Measurements from ENCODE around the gene SLC5A8.
"Not testable (repeated sequence)": the region's sequence is repeated elsewhere in the genome, so short reads cannot be mapped to it uniquely, and the experiment has no call there.

SLC5A8 gene

DNA sequence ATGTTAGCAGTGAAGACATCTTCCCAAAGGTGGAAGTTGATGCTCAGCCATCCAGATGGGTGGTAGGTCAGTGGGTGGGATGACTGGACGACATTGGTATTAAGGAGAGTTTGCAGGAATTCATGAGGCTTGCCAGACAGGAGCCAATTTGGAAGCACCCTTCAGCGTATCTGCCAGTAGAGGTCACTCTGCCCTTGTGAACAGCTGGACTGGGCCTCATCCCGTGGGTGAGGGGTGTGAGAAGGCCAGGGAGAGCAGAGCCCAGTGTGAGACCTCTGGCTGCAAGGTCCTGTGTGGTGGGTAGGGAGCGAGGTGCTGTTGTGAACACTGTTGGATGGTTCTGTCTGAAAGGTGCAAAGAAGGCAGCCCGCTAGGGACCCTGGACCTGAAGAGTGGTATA is 37.7 kb downstream of the SLC5A8 start:
- DNase-seq (ENCODE audit: low read depth), result peak; percentile 14

- DNase-seq (ENCODE audit: low read depth), result no peak
These were observed 42.0 kb downstream of the SLC5A8 start for GRCh38 chr12:101168001-101168400.

GRCh38 chr12:101166866-101167265 is 43.2 kb downstream of the SLC5A8 start:
- no peak for DNase-seq (ENCODE audit: low read depth)

DNA sequence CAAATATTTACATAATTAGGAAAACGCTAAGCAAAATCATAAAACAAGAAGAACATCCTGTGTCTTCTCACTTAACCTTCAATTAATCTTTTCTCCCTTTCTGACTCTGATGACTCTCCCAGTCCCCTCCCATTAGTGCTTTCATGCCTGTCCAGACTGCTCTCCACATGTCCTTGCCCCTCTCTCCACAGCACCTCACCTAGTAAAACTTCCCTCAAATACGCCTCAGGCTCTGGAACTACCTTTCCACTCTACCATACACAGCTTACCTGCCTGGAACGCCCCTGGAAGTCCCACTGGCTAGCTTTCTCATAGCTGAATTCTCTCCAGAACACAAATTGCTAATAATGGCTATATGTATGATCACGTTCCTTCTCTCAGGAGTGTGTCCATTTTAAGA is 44.7 kb downstream of the SLC5A8 start:
- no peak for DNase-seq (ENCODE audit: low read depth)

DNA sequence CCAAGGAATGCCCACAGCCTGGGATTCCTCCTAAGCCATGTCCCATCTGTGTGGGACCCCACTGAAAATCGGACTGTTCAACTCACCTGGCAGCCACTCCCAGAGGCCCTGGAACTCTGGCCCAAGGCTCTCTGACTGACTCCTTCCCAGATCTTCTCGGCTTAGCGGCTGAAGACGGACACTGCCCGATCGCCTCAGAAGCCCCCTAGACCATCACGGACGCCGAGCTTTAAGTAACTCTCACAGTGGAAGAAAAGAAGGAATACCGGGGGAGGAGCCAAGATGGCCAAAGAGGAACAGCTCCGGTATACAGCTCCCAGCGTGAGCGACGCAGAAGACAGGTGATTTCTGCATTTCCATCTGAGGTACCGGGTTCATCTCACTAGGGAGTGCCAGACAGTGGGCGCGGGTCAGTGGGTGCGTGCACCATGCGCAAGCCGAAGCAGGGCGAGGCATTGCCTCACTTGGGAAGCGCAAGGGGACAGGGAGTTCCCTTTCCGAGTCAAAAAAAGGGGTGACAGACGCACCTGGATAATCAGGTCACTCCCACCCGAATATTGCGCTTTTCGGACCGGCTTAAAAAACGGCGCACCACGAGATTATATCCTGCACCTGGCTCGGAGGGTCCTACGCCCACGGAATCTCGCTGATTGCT is 64.1 kb downstream of the SLC5A8 start:
- not testable (repeated sequence) for DNase-seq (ENCODE audit: low read depth)

- peak; percentile 67 for DNase-seq (ENCODE audit: low read depth)
These were observed 82.4 kb downstream of the SLC5A8 start for GRCh38 chr12:101127521-101128219.

- no peak for DNase-seq (ENCODE audit: low read depth)
These were observed 92.2 kb downstream of the SLC5A8 start for GRCh38 chr12:101117842-101118241.

DNA sequence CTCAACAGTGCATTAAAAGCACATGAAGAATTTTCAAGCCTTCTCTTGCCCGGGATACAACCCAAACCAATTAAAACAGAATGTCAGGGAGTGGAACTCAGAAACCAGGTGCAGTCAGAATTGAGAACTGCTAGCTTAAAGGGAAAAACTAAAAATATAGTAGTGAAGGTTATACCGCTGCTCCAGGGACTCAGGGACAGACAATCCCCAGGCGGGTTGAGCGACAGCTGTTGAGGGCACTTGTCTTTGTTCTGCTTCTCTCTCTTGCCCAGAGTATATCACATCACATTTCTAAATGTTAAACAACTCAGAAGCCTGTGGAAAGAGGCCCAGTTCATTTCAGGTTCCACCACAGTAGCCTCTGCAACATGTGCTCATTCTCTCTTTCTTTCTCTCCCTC is 93.1 kb downstream of the SLC5A8 start:
- DNase-seq (ENCODE audit: low read depth), result no peak

DNA sequence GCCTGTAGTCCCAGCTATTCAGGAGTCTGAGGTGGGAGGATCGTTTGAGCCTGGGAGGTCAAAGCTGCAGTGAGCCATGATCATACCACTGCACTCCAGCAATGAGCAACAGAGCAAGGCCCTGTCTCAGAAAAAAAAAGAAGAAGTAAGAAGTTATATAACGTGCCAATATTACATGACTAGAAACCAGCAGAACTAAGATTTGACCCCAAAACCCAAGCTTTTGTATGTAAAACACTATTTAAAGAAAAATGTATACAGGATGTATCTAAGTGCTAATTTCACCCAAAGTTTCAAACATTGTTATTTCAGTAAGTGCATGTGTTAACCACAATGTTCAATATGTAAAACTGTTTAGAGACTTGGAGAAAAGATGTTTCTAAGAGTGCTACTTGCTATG is 94.7 kb downstream of the SLC5A8 start:
- DNase-seq (ENCODE audit: low read depth), result no peak

DNA sequence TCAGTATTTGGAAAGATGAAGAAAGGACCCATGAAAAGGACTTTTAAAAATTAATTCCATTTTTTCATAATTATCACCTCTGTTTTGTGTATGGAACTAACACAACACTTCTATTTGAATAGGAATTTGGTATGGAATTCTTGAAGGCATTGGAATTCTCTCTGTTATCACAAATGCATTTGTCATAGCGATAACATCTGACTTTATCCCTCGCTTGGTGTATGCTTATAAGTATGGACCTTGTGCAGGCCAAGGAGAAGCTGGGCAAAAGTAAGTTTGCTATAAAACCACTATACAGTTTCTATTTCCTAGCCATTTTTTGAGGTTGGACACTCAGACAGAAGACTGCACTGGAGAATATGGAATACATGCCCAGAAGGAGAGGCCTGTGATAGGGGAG is 98.6 kb downstream of the SLC5A8 start:
- DNase-seq (ENCODE audit: low read depth), result no peak

DNA sequence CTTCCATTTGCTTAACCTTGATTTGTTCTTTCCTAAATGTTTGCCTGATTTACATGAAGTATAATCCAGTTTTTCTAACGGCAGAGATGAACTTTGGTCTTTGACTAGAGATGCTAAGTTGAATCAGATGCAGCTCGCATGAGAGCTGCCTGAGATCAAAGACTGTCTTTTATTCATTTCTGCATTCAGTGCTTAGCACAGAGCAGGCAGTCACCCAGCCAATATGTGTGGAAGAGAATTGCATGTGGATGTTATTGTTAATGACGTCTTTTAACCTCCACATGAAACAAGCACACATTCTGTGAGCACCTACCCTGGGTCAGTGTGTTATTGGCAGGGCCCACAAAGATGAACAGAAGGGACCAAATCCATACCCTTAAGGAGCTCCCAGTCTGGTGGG is 99.2 kb downstream of the SLC5A8 start:
- no peak for DNase-seq (ENCODE audit: low read depth)

DNA sequence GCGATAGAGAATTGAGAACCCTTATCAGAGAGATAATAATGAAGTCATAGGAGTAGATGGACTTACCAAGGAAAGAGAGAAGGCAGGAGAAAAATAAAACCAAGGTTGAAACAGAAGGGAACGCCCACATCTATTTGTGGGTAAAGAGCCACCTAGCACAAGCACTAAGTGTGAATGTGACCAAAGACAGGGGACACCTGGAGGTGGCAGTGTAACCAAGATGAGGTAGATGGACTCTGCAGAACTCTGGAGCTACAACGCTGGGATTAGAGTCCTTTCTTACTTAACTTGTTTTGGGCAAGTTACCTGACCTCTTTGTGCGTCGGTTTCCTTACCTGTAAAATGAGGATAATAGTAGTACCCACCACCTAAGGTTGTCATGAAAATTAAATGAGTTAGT is 101.9 kb downstream of the SLC5A8 start:
- no peak for DNase-seq (ENCODE audit: low read depth)

- DNase-seq (ENCODE audit: low read depth), result no peak
These were observed 102.8 kb downstream of the SLC5A8 start for GRCh38 chr12:101107032-101107763.

All from iris pigment epithelial cell (primary cell).